SU-DHL-6 (cell line): Measurements from ENCODE around the gene TP63.
"Not testable (repeated sequence)": the region's sequence is repeated elsewhere in the genome, so short reads cannot be mapped to it uniquely, and the experiment has no call there.

Experiments used
- H2AFZ ChIP-seq: fragments of 200-600 bp; sonication (generic); 2 replicates; pipeline ENCODE4 v1.6.1; 2014; ENCODE audit warnings: low read depth, mild to moderate bottlenecking, moderate library complexity, mixed read lengths, antibody characterized with exemption, low read length; ENCODE audit not compliant: severe bottlenecking
- H3F3A ChIP-seq: fragments of 200-600 bp; shearing (Covaris generic); 2 replicates; pipeline ENCODE4 v1.6.0; 2016; ENCODE audit warnings: antibody characterized with exemption, mild to moderate bottlenecking; ENCODE audit not compliant: insufficient read depth
- H3K27ac ChIP-seq: fragments of 200-600 bp; sonication (generic); 2 replicates; pipeline ENCODE4 v1.5.1; 2016; ENCODE audit warnings: low read depth, mild to moderate bottlenecking, low read length, moderate library complexity, mixed read lengths
- H3K27me3 ChIP-seq: fragments of 200-600 bp; sonication (generic), shearing (Covaris generic); 2 replicates; pipeline ENCODE4 v1.6.0; 2014; ENCODE audit warnings: mild to moderate bottlenecking, low read length
- H3K36me3 ChIP-seq: fragments of 200-600 bp; sonication (generic); 2 replicates; pipeline ENCODE4 v1.6.1; 2014; ENCODE audit warnings: mild to moderate bottlenecking, low read length, mixed read lengths
- H3K4me2 ChIP-seq: fragments of 300-600, 200-600 bp; shearing (Covaris generic), sonication (generic); 2 replicates; pipeline ENCODE4 v1.6.0; 2014; ENCODE audit warnings: low read length, low read depth, mild to moderate bottlenecking; ENCODE audit not compliant: poor library complexity, severe bottlenecking
- H3K4me3 ChIP-seq: fragments of 200-600 bp; sonication (generic); 2 replicates; pipeline ENCODE4 v1.5.1; 2014; ENCODE audit warnings: antibody characterized with exemption, low read length, mild to moderate bottlenecking, mixed read lengths; ENCODE audit not compliant: insufficient read depth, poor library complexity, severe bottlenecking
- H3K79me2 ChIP-seq: fragments of 200-600 bp; sonication (generic); 2 replicates; pipeline ENCODE4 v1.6.1; 2014; ENCODE audit warnings: mild to moderate bottlenecking, low read length, moderate library complexity; ENCODE audit not compliant: insufficient read depth
- H3K9ac ChIP-seq: fragments of 200-600 bp; sonication (generic); 2 replicates; pipeline ENCODE4 v1.7.0; 2014; ENCODE audit warnings: mild to moderate bottlenecking, low read length
- H3K9me2 ChIP-seq: fragments of 200-600 bp; sonication (generic); replicated peaks from 2 replicates; pipeline ENCODE4 v1.6.1; 2014; ENCODE audit warnings: low read length; ENCODE audit not compliant: insufficient read depth
- H3K9me3 ChIP-seq: fragments of 200-600 bp; sonication (generic); 2 replicates; pipeline ENCODE4 v1.6.1; 2014; ENCODE audit warnings: low read length, mixed read lengths; ENCODE audit not compliant: insufficient read depth
- H4K20me1 ChIP-seq: fragments of 200-600 bp; sonication (generic); 2 replicates; pipeline ENCODE4 v1.6.1; 2014; ENCODE audit warnings: low read depth, mild to moderate bottlenecking, antibody characterized with exemption, low read length, moderate library complexity, mixed read lengths
- EZH2phosphoT487 ChIP-seq: fragments of 200-600 bp; sonication (generic), shearing (Covaris generic); conservative IDR thresholded peaks from 2 replicates; pipeline ENCODE4 v1.6.1; 2018; ENCODE audit warnings: mild to moderate bottlenecking, antibody characterized with exemption, low read length, moderate library complexity, mixed read lengths
- TF ChIP-seq, protein P1 (sequence below): fragments of 200-600 bp; sonication (generic); IDR thresholded peaks from one replicate; pipeline ENCODE4 v1.5.1; 2017; ENCODE audit warnings: antibody characterized with exemption, mild to moderate bottlenecking, low read length, moderate library complexity; ENCODE audit not compliant: insufficient read depth, poor library complexity, severe bottlenecking

Gene TP63

DNA sequence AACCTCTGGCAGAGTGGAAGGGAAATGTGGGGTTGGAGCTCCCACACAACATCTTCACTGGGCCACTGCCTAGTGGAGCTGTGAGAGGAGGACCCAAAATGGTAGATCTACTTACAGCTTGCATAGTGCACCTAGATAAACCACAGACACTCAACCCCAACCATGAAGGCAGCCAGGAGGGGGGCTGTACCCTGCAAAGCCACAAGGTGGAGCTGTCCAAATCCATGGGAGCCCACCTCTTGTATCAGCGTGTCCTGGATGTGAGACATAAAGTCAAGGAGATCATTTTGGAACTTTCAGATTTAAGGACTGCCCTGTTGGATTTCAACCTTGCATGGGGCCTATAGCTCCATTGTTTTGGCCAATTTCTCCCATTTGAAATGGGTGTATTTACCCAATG, 20.9 kb downstream of the TP63 start:
- H3K9ac ChIP-seq = no peak overlapping the region
- no peak overlapping the region for H3K27ac ChIP-seq
- H3K4me3 ChIP-seq = no peak overlapping the region
- H3K36me3 ChIP-seq = no peaks in the 10 kb centered on the region
- no peak overlapping the region for H2AFZ ChIP-seq
- H3K9me3 ChIP-seq = no peaks in the 10 kb centered on the region
- no peak overlapping the region for H3K4me2 ChIP-seq
- no peaks in the 10 kb centered on the region for H4K20me1 ChIP-seq
- no peaks in the 10 kb centered on the region for H3K9me2 ChIP-seq
- TF ChIP-seq EZH2phosphoT487 = no peak
- TF ChIP-seq, protein P1, sequence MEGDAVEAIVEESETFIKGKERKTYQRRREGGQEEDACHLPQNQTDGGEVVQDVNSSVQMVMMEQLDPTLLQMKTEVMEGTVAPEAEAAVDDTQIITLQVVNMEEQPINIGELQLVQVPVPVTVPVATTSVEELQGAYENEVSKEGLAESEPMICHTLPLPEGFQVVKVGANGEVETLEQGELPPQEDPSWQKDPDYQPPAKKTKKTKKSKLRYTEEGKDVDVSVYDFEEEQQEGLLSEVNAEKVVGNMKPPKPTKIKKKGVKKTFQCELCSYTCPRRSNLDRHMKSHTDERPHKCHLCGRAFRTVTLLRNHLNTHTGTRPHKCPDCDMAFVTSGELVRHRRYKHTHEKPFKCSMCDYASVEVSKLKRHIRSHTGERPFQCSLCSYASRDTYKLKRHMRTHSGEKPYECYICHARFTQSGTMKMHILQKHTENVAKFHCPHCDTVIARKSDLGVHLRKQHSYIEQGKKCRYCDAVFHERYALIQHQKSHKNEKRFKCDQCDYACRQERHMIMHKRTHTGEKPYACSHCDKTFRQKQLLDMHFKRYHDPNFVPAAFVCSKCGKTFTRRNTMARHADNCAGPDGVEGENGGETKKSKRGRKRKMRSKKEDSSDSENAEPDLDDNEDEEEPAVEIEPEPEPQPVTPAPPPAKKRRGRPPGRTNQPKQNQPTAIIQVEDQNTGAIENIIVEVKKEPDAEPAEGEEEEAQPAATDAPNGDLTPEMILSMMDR = peak; percentile 26
- H3F3A ChIP-seq = no peaks in the 10 kb centered on the region
- no peaks in the 10 kb centered on the region for H3K27me3 ChIP-seq
- no peaks in the 10 kb centered on the region for H3K79me2 ChIP-seq

DNA sequence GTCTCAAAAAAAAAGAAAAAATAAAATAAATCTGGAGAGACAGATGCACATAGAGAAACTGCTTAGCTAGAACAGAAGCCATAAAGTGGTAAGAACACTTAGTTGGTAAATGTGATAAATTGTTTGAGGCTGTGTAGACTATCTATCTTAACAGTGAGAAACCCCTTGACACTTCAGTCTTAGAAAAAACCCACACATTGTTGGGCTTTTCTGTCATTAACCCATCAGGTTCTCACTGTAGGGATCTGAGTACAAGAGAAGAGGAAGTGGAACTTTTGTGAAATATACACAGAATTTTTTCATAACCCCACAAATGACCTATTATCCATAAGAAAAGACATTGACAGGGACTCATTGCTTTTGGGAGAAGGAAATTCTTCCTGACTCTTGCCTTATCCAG, 24.4 kb downstream of the TP63 start:
- no peaks in the 10 kb centered on the region for H4K20me1 ChIP-seq
- H3K4me2 ChIP-seq = no peak overlapping the region
- H3K27me3 ChIP-seq = no peaks in the 10 kb centered on the region
- H3F3A ChIP-seq = no peaks in the 10 kb centered on the region
- no peak for TF ChIP-seq EZH2phosphoT487
- TF ChIP-seq, protein P1 = no peak
- H3K9ac ChIP-seq = no peak overlapping the region
- H2AFZ ChIP-seq = no peak overlapping the region
- no peaks in the 10 kb centered on the region for H3K9me2 ChIP-seq
- H3K36me3 ChIP-seq = no peaks in the 10 kb centered on the region
- no peak overlapping the region for H3K27ac ChIP-seq
- H3K79me2 ChIP-seq = no peaks in the 10 kb centered on the region
- no peak overlapping the region for H3K4me3 ChIP-seq
- H3K9me3 ChIP-seq = no peaks in the 10 kb centered on the region

DNA sequence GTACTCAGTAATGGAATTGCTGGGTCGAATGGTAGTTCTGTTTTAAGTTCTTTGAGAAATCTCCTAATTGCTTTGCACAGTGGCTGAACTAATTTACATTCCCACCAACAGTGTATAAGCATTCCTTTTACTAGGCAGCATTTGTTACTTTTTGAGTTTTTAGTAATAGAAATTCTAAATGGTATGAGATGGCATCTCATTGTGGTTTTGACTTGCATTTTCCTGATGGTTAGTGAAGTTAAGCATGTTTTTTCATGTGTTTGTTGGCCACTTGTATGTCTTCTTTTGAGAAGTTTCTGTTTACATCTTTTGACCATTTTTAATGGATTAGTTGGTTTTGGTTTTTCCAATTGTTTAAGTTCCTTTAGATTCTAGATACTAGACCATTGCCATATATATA, 28.4 kb downstream of the TP63 start:
- H3K4me2 ChIP-seq = no peak overlapping the region
- H3K36me3 ChIP-seq = no peaks in the 10 kb centered on the region; the same call in 1 of the 2 replicates
- no peak overlapping the region for H2AFZ ChIP-seq
- H4K20me1 ChIP-seq = no peaks in the 10 kb centered on the region
- H3F3A ChIP-seq = no peaks in the 10 kb centered on the region
- H3K4me3 ChIP-seq = no peak overlapping the region
- no peaks in the 10 kb centered on the region for H3K9me2 ChIP-seq
- H3K27ac ChIP-seq = no peak overlapping the region
- no peaks in the 10 kb centered on the region for H3K79me2 ChIP-seq
- no peaks in the 10 kb centered on the region for H3K9me3 ChIP-seq
- no peaks in the 10 kb centered on the region for H3K27me3 ChIP-seq
- H3K9ac ChIP-seq = no peak overlapping the region
- TF ChIP-seq, protein P1 = no peak
- TF ChIP-seq EZH2phosphoT487 = no peak

DNA sequence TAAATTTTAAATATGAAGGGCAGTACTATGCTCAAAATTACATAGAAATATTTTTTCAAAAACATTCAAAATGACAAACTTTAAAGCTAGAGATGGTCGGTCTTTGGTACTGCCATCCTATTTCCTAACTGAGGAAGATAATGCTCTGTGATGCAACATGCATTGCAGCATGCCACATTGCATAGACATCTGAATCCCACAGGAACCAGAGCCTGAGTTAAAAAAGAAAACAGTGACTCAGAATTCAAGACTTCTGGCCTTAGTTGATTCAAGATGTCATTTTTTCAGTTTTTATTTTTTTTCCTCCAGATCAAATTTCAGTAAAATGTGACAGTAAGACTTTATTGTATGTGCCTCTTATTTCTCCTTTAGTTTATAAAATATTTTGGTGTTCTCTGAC, 33.1 kb downstream of the TP63 start:
- H3K79me2 ChIP-seq = no peaks in the 10 kb centered on the region

DNA sequence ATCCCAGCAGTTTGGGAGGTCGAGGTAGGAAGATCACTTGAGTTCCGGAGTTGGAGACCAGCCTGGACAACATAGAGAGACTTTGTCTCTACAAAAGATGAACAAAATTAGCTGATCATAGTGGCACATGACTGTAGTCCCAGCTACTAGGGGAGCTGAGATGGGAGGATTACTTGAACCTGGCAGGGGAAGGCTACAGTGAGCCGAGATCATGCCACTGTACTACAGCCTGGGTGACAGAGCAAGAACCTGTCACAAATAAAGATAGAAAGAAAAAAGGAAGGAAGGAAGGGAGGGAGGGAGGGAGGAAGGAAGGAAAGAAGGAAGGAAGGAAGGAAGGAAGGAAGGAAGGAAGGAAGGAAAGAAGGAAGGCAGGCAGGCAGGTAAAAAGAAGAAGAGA, 41.2 kb downstream of the TP63 start:
- H3K27me3 ChIP-seq, H3K9ac ChIP-seq, H4K20me1 ChIP-seq, H3K79me2 ChIP-seq, H3K9me2 ChIP-seq, H3F3A ChIP-seq, H3K9me3 ChIP-seq, H3K36me3 ChIP-seq, H2AFZ ChIP-seq, H3K4me3 ChIP-seq: not testable (repeated sequence)
- H3K27ac ChIP-seq = peak overlapping the region; percentile 20; the same call in 1 of the 2 replicates
- peak overlapping the region; percentile 40 for H3K4me2 ChIP-seq

More for the DNA sequence above, 33.1 kb downstream of the TP63 start:
- Histone ChIP-seq H3K4me3 (no peak overlapping the region), H2AFZ (no peak overlapping the region), H3K27me3 (no peaks in the 10 kb centered on the region), H3K27ac (no peak overlapping the region), H4K20me1 (no peaks in the 10 kb centered on the region), H3K9me2 (no peaks in the 10 kb centered on the region), H3K9me3 (no peaks in the 10 kb centered on the region), H3K4me2 (no peak overlapping the region), H3F3A (no peaks in the 10 kb centered on the region), H3K36me3 (no peaks in the 10 kb centered on the region; the same call in 1 of the 2 replicates), H3K9ac (no peak overlapping the region)
- TF ChIP-seq EZH2phosphoT487 = no peak
- TF ChIP-seq, protein P1 = no peak
